ENCODE results near the gene PRRT3.

The PRRT3 gene

DNA sequence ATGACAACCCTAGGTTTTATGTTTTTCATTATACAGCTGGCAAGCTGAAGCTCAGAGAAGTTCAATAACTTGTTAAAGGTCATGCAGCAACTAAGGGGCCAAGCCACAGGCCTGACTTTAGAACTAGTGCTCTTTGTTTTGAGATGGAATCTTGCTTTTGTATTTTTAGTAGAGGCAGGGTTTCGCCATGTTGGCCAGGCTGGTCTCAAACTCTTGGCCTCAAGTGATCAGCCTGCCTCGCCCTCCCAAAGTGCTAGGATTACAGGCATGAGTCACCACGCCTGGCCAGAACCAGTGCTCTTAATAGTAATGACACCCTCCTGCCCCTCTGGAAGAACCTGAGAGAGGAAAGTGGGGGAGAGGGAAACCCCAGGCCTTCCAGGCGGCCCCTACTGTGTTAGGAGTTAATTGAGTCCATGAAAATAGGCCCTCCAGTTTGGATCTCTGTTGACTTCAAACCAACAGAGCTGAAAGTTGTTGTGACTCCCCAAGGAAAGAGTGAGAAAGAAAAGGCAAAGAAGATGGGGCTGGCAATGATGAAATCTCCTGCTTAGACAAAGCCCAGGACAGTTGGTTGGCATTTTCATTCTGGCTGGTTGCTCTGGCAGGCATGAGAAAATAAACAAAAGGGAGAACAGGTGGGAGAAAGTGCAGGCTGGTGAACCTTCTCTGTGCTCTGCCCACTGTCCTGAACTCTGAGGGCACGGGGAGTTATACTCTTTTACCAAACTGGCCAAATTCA lies 3.6 kb upstream of the PRRT3 start:
- no peak overlapping the region for H3K27ac ChIP-seq (ENCODE audit: insufficient read depth in 1 of 2, low read depth in 1 of 2, low read length in 2 of 2, poor library complexity in 1 of 2, severe bottlenecking in 2 of 2)
- ChIA-PET CTCF (interaction anchor here (0.5 to 2.9 kb wide), 4 partner anchors 8 to 24 kb away, joined by 3 to 9 read pairs (median 4); no protein-coding TSS in a partner anchor), POLR2A (interaction anchor here (0.5 kb wide), 1 partner anchor 116 kb away, joined by 4 read pairs; no protein-coding TSS in a partner anchor)
- H3K27me3 ChIP-seq (replicated peaks in 2 of 5; ENCODE audit: control insufficient read depth in 4 of 5, insufficient read depth in 5 of 5, low read length in 4 of 5), result no peaks in the 10 kb centered on the region
- no peaks in the 10 kb centered on the region for H3K9me3 ChIP-seq (ENCODE audit: control extremely low read depth in 1 of 5, control insufficient read depth in 4 of 5, insufficient read depth in 2 of 5, low read depth in 1 of 5, low read length in 4 of 5)
- no peaks in the 10 kb centered on the region for H3K36me3 ChIP-seq (ENCODE audit: control insufficient read depth in 4 of 4, insufficient read depth in 4 of 4, low read length in 3 of 4)
- no peak overlapping the region for H3K4me3 ChIP-seq (ENCODE audit: control insufficient read depth in 1 of 7, extremely low read depth in 1 of 7, insufficient read depth in 4 of 7, low read depth in 2 of 7, low read length in 6 of 7)
- 92% methylated on average over 3 of the region's 5 CpGs for WGBS (ENCODE audit: insufficient coverage)
- peaks cover under 1 to 21% (median 16%) of the 10 kb centered on the region in 4 experiments for H3K4me1 ChIP-seq (ENCODE audit: control extremely low read depth in 1 of 4, control insufficient read depth in 4 of 4, insufficient read depth in 4 of 4, low read length in 3 of 4)
- no peak for DNase-seq

DNA sequence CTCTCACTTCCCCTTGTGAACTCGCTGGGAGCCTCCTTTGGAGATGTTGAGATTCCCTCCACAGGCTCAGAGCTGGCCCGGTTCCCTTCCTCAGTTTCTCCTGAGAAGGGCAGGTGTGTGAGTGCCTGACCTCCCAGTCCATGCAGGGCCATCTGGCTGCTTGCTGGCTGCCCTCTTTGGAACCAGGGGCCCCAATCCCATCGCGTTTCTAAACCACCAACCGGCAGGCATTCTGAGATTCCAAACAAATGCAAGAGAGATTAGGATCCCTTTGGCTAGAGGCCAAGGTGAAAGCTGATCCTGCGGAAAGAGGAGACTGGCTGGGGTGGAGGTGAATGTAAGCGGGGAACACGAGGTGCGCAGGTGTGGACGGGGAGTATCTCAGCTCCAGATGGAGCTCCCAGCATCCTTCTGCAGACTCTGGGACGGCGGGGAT lies 2.9 kb upstream of the PRRT3 start:
- Histone ChIP-seq H3K27ac (ENCODE audit: insufficient read depth in 1 of 2, low read depth in 1 of 2, low read length in 2 of 2, poor library complexity in 1 of 2, severe bottlenecking in 2 of 2) (no peak overlapping the region), H3K27me3 (replicated peaks in 2 of 5; ENCODE audit: control insufficient read depth in 4 of 5, insufficient read depth in 5 of 5, low read length in 4 of 5) (no peaks in the 10 kb centered on the region), H3K9me3 (ENCODE audit: control extremely low read depth in 1 of 5, control insufficient read depth in 4 of 5, insufficient read depth in 2 of 5, low read depth in 1 of 5, low read length in 4 of 5) (no peaks in the 10 kb centered on the region), H3K36me3 (ENCODE audit: control insufficient read depth in 4 of 4, insufficient read depth in 4 of 4, low read length in 3 of 4) (no peaks in the 10 kb centered on the region), H3K4me3 (ENCODE audit: control insufficient read depth in 1 of 7, extremely low read depth in 1 of 7, insufficient read depth in 4 of 7, low read depth in 2 of 7, low read length in 6 of 7) (no peak overlapping the region), H3K4me1 (ENCODE audit: control extremely low read depth in 1 of 4, control insufficient read depth in 4 of 4, insufficient read depth in 4 of 4, low read length in 3 of 4) (peaks cover 4 to 24% (median 21%) of the 10 kb centered on the region in 4 experiments)
- WGBS (ENCODE audit: insufficient coverage), result 87% methylated on average over 7 of the region's 12 CpGs
- POLR2A ChIA-PET, result interaction anchor here (0.5 to 0.6 kb wide), 2 partner anchors 16 to 115 kb away, joined by 4 read pairs; no protein-coding TSS in a partner anchor
- CTCF ChIA-PET, result interaction anchor here (0.5 to 2.9 kb wide), 5 partner anchors 8 to 25 kb away, joined by 3 to 9 read pairs (median 4); no protein-coding TSS in a partner anchor
- no peak for DNase-seq

DNA sequence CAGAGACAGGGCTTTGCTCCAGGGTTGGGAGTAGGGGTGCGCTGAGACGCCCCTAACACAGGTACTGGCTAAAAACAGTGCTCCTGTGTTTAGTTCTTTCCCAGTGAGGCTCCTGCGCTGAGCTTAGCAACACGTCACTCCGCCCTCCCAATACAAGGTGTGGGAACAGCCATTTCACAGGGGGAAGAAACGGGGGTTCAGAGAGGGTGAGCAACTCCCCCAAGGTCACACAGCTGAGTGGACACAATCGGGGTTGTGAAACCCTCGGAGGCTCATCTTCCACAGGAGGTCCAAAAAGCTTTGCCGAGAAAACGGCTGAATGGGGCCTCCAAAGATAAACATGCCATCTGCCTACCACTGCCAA lies 628 bp downstream of the PRRT3 start:
- POLR2A ChIA-PET, result interaction anchor here (1.5 kb wide), 1 partner anchor 18 kb away, joined by 5 read pairs; the partner anchor contains the start of gene CRELD1
- 10% methylated on average over 10 of the region's 10 CpGs for WGBS (ENCODE audit: insufficient coverage)

DNA sequence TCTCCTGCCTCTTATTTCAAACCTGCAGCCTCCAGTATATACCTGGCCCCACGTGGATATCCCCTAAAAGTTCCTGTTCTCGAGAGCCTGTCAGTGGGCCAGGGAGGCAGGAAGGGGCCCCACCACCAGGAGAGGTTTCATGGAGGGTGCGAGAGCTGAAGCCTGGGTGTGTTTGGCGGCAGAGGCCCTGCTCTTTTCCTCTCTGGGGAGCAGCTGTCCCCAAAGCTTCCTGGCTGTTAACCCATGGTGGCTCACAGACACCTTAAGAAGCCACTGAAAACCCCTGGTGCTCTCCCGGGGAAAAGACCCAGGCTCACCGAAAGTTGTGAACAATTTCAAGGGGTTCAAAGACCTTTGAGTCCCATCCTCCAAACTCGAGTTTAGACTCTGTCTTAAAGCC lies 1.1 kb downstream of the PRRT3 start:
- Histone ChIP-seq H3K27ac (ENCODE audit: insufficient read depth in 1 of 2, low read depth in 1 of 2, low read length in 2 of 2, poor library complexity in 1 of 2, severe bottlenecking in 2 of 2) (peak overlapping the region in 1 of 2 experiments; percentile 51), H3K4me1 (ENCODE audit: control extremely low read depth in 1 of 4, control insufficient read depth in 4 of 4, insufficient read depth in 4 of 4, low read length in 3 of 4) (peaks cover 4 to 30% (median 22%) of the 10 kb centered on the region in 4 experiments), H3K27me3 (replicated peaks in 2 of 5; ENCODE audit: control insufficient read depth in 4 of 5, insufficient read depth in 5 of 5, low read length in 4 of 5) (no peaks in the 10 kb centered on the region), H3K36me3 (ENCODE audit: control insufficient read depth in 4 of 4, insufficient read depth in 4 of 4, low read length in 3 of 4) (peaks cover 0 to 27% (median 11%) of the 10 kb centered on the region in 4 experiments), H3K4me3 (ENCODE audit: control insufficient read depth in 1 of 7, extremely low read depth in 1 of 7, insufficient read depth in 4 of 7, low read depth in 2 of 7, low read length in 6 of 7) (peak overlapping the region in 6 of 7 experiments; percentile 63 to 92 (median 82)), H3K9me3 (ENCODE audit: control extremely low read depth in 1 of 5, control insufficient read depth in 4 of 5, insufficient read depth in 2 of 5, low read depth in 1 of 5, low read length in 4 of 5) (no peaks in the 10 kb centered on the region)
- DNase-seq, result peak in 2 of 3 donors; percentile 18 to 28
- CTCF ChIA-PET, result interaction anchor here (0.6 to 2.3 kb wide), 4 partner anchors 11 to 65 kb away, joined by 3 to 12 read pairs (median 3); partner anchors contain the start of gene CRELD1
- WGBS (ENCODE audit: insufficient coverage), result 0% methylated on average over 5 of the region's 7 CpGs
- POLR2A ChIA-PET, result interaction anchor here (0.7 to 1.5 kb wide), 2 partner anchors 18 to 54 kb away, joined by 3 to 5 read pairs; partner anchors contain the start of gene CRELD1

More for the DNA sequence above, 628 bp downstream of the PRRT3 start:
- H3K9me3 ChIP-seq (ENCODE audit: control extremely low read depth in 1 of 5, control insufficient read depth in 4 of 5, insufficient read depth in 2 of 5, low read depth in 1 of 5, low read length in 4 of 5), result no peaks in the 10 kb centered on the region
- no peaks in the 10 kb centered on the region for H3K27me3 ChIP-seq (replicated peaks in 2 of 5; ENCODE audit: control insufficient read depth in 4 of 5, insufficient read depth in 5 of 5, low read length in 4 of 5)
- peak overlapping the region in 1 of 2 experiments; percentile 51 for H3K27ac ChIP-seq (ENCODE audit: insufficient read depth in 1 of 2, low read depth in 1 of 2, low read length in 2 of 2, poor library complexity in 1 of 2, severe bottlenecking in 2 of 2)
- peaks cover 0 to 23% (median 11%) of the 10 kb centered on the region in 4 experiments for H3K36me3 ChIP-seq (ENCODE audit: control insufficient read depth in 4 of 4, insufficient read depth in 4 of 4, low read length in 3 of 4)
- H3K4me1 ChIP-seq (ENCODE audit: control extremely low read depth in 1 of 4, control insufficient read depth in 4 of 4, insufficient read depth in 4 of 4, low read length in 3 of 4), result peaks cover 4 to 28% (median 21%) of the 10 kb centered on the region in 4 experiments
- H3K4me3 ChIP-seq (ENCODE audit: control insufficient read depth in 1 of 7, extremely low read depth in 1 of 7, insufficient read depth in 4 of 7, low read depth in 2 of 7, low read length in 6 of 7), result peak overlapping the region; percentile 58 to 92 (median 80)
- CTCF ChIA-PET, result interaction anchor here (0.6 to 2.3 kb wide), 4 partner anchors 11 to 65 kb away, joined by 3 to 12 read pairs (median 3); partner anchors contain the start of gene CRELD1
- peak in 1 of 3 donors; percentile 11 for DNase-seq

DNA sequence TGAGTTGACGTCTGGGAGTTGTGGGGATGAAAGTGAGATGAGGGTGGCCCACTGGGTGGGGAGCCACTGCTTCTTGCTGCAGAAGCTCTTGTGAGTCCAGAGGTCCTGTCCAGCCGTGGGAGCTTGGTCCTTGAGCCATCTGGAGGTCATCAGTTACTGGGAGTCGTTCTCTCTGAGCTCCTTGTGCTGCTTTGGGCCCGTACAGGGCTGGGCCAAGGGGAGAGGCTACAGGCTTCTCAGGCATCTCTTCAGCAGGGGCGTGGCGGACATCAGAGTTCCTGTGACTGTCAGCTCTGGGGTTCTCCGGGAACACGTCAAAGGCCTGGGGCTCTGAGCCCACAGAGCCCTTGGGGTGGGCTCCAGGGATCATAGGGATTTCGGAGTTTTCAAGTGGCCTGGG lies 2.6 kb downstream of the PRRT3 start:
- no peak for DNase-seq
- Histone ChIP-seq H3K36me3 (ENCODE audit: control insufficient read depth in 4 of 4, insufficient read depth in 4 of 4, low read length in 3 of 4) (peaks cover 0 to 31% (median 12%) of the 10 kb centered on the region in 4 experiments), H3K9me3 (ENCODE audit: control extremely low read depth in 1 of 5, control insufficient read depth in 4 of 5, insufficient read depth in 2 of 5, low read depth in 1 of 5, low read length in 4 of 5) (no peaks in the 10 kb centered on the region), H3K27me3 (replicated peaks in 2 of 5; ENCODE audit: control insufficient read depth in 4 of 5, insufficient read depth in 5 of 5, low read length in 4 of 5) (no peaks in the 10 kb centered on the region), H3K27ac (ENCODE audit: insufficient read depth in 1 of 2, low read depth in 1 of 2, low read length in 2 of 2, poor library complexity in 1 of 2, severe bottlenecking in 2 of 2) (no peak overlapping the region), H3K4me1 (ENCODE audit: control extremely low read depth in 1 of 4, control insufficient read depth in 4 of 4, insufficient read depth in 4 of 4, low read length in 3 of 4) (peaks cover 9 to 38% (median 22%) of the 10 kb centered on the region in 4 experiments), H3K4me3 (ENCODE audit: control insufficient read depth in 1 of 7, extremely low read depth in 1 of 7, insufficient read depth in 4 of 7, low read depth in 2 of 7, low read length in 6 of 7) (no peak overlapping the region)
- ChIA-PET CTCF (interaction anchor here (0.8 to 3.0 kb wide), 4 partner anchors 14 to 234 kb away, joined by 3 to 15 read pairs (median 4); partner anchors contain the start of gene CRELD1), POLR2A (no interaction called here)
- 100% methylated on average over 8 of the region's 9 CpGs for WGBS (ENCODE audit: insufficient coverage)

DNA sequence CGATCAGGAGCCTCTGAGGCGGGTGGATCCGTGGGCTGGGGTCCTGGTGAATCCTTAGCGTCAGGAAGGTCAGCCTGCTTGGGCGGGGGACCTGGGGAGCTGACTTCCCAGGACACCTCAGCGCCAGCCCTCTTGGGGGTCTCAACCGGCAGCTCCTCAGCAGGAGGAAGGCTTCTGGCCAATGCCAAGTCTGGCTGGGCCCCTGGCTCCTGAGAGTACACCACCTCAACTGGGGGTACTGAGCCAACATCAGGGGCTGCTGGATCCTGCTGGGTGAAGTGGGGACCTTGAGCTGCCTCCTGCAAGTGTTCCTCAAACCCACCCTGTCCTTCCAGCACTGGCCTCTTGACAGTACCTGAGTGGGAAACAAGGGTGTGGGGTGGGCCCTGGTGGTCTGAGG lies 3.1 kb downstream of the PRRT3 start:
- ChIA-PET POLR2A (no interaction called here), CTCF (interaction anchor here (1.0 to 3.0 kb wide), 3 partner anchors 16 to 234 kb away, joined by 3 to 15 read pairs (median 5); partner anchors contain the start of gene CRELD1)
- no peak overlapping the region for H3K27ac ChIP-seq (ENCODE audit: insufficient read depth in 1 of 2, low read depth in 1 of 2, low read length in 2 of 2, poor library complexity in 1 of 2, severe bottlenecking in 2 of 2)
- H3K4me1 ChIP-seq (ENCODE audit: control extremely low read depth in 1 of 4, control insufficient read depth in 4 of 4, insufficient read depth in 4 of 4, low read length in 3 of 4), result peaks cover 9 to 39% (median 21%) of the 10 kb centered on the region in 4 experiments
- WGBS (ENCODE audit: insufficient coverage), result 98% methylated on average over 7 of the region's 7 CpGs
- no peak overlapping the region for H3K4me3 ChIP-seq (ENCODE audit: control insufficient read depth in 1 of 7, extremely low read depth in 1 of 7, insufficient read depth in 4 of 7, low read depth in 2 of 7, low read length in 6 of 7)
- no peaks in the 10 kb centered on the region for H3K9me3 ChIP-seq (ENCODE audit: control extremely low read depth in 1 of 5, control insufficient read depth in 4 of 5, insufficient read depth in 2 of 5, low read depth in 1 of 5, low read length in 4 of 5)
- DNase-seq, result no peak
- H3K36me3 ChIP-seq (ENCODE audit: control insufficient read depth in 4 of 4, insufficient read depth in 4 of 4, low read length in 3 of 4), result peaks cover 0 to 36% (median 13%) of the 10 kb centered on the region in 4 experiments
- H3K27me3 ChIP-seq (replicated peaks in 2 of 5; ENCODE audit: control insufficient read depth in 4 of 5, insufficient read depth in 5 of 5, low read length in 4 of 5), result no peaks in the 10 kb centered on the region

Data from common myeloid progenitor, CD34-positive (primary cell).